IMR-90 (cell line): Measurements from ENCODE around the gene DYNAP.

Experiments used
- MAFK ChIP-seq: IDR thresholded peaks from 2 replicates; pipeline ENCODE4 v1.6.1; 2012; ENCODE audit warnings: low read depth, low read length, improper control_type of control experiment
- MAZ ChIP-seq: IDR thresholded peaks from 2 replicates; pipeline ENCODE4 v1.6.1; 2012; ENCODE audit warnings: low read depth, mild to moderate bottlenecking, low read length, improper control_type of control experiment, moderate library complexity, borderline replicate concordance
- MXI1 ChIP-seq: IDR thresholded peaks from 2 replicates; pipeline ENCODE4 v1.6.1; 2012; ENCODE audit warnings: low read depth, mild to moderate bottlenecking, low read length, moderate library complexity, borderline replicate concordance
- POLR2A ChIP-seq: IDR thresholded peaks from 2 replicates; pipeline ENCODE4 v1.6.1; 2012; ENCODE audit warnings: mild to moderate bottlenecking, low read depth, low read length
- RFX5 ChIP-seq: IDR thresholded peaks from 2 replicates; pipeline ENCODE4 v1.8.0; 2012; ENCODE audit warnings: low read depth, mild to moderate bottlenecking, low read length, moderate library complexity
- USF2 ChIP-seq: fragments of 150-350 bp; IDR thresholded peaks from 2 replicates; pipeline ENCODE4 v1.6.1; 2017; ENCODE audit warnings: mild to moderate bottlenecking, antibody characterized with exemption, low read length, low read depth
- TF ChIP-seq, protein P1 (sequence below): conservative IDR thresholded peaks from 2 replicates; pipeline ENCODE4 v1.5.1; 2012; ENCODE audit warnings: mild to moderate bottlenecking, low read depth, low read length, improper control_type of control experiment
- TF ChIP-seq, protein P2 (sequence below): fragments of 150-350 bp; IDR thresholded peaks from 2 replicates; pipeline ENCODE4 v1.6.1; 2016; ENCODE audit warnings: low read depth, mild to moderate bottlenecking, low read length, moderate library complexity, borderline replicate concordance

- TF ChIP-seq, protein P1, sequence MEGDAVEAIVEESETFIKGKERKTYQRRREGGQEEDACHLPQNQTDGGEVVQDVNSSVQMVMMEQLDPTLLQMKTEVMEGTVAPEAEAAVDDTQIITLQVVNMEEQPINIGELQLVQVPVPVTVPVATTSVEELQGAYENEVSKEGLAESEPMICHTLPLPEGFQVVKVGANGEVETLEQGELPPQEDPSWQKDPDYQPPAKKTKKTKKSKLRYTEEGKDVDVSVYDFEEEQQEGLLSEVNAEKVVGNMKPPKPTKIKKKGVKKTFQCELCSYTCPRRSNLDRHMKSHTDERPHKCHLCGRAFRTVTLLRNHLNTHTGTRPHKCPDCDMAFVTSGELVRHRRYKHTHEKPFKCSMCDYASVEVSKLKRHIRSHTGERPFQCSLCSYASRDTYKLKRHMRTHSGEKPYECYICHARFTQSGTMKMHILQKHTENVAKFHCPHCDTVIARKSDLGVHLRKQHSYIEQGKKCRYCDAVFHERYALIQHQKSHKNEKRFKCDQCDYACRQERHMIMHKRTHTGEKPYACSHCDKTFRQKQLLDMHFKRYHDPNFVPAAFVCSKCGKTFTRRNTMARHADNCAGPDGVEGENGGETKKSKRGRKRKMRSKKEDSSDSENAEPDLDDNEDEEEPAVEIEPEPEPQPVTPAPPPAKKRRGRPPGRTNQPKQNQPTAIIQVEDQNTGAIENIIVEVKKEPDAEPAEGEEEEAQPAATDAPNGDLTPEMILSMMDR: no peak
- TF ChIP-seq RFX5 (no peak), POLR2A (no peak), USF2 (no peak), MAFK (no peak), MAZ (no peak), MXI1 (no peak)
- TF ChIP-seq, protein P2, sequence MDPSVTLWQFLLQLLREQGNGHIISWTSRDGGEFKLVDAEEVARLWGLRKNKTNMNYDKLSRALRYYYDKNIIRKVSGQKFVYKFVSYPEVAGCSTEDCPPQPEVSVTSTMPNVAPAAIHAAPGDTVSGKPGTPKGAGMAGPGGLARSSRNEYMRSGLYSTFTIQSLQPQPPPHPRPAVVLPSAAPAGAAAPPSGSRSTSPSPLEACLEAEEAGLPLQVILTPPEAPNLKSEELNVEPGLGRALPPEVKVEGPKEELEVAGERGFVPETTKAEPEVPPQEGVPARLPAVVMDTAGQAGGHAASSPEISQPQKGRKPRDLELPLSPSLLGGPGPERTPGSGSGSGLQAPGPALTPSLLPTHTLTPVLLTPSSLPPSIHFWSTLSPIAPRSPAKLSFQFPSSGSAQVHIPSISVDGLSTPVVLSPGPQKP: no peak
These were observed 29.3 kb upstream of the DYNAP start for GRCh38 chr18:54561706-54562267.
